ENCODE measurements around the gene MAPK14.

- TF ChIP-seq CTCF (IDR thresholded peaks at IDR 0.05) (no peak), PBX3 (IDR thresholded peaks at IDR 0.05) (no peak), FOXS1 (CRISPR knock-in tag; IDR thresholded peaks at IDR 0.05) (no peak), POLR2A (IDR thresholded peaks at IDR 0.05; ENCODE audit: low read length) (no peak), JUN (IDR thresholded peaks at IDR 0.05) (no peak), SMC3 (IDR thresholded peaks at IDR 0.05) (no peak), MYC (IDR thresholded peaks at IDR 0.05; ENCODE audit: borderline replicate concordance, low read length) (no peak), RFX5 (IDR thresholded peaks at IDR 0.05) (no peak), CBX8 (IDR thresholded peaks at IDR 0.05) (no peak), ZNF302 (CRISPR knock-in tag; IDR thresholded peaks at IDR 0.05) (no peak)
Measured at GRCh38 chr6:36023996-36024795, 3.4 kb upstream of the MAPK14 start, which contains the start of gene SLC26A8.
